WTC11 (cell line): ENCODE data around the gene CRIP1. TPM values are rescaled to one million over a fixed set of nuclear protein-coding genes. Genes with fewer than 3 reads are reported as not detected.

ENCODE experiments used
- ATAC-seq: fragments of 200-7000 bp; cut with Tn5 transposase; 2 replicates; pipeline ENCODE4 v1.10.0; 2021; ENCODE audit warnings: mild to moderate bottlenecking, moderate library complexity
- CTCF ChIA-PET: fragments of 300-600 bp; sonication (Branson Sonifier 250); formaldehyde crosslinking; loops from one replicate; lab custom pipeline; 2021; ENCODE audit warnings: antibody characterized with exemption; lab: Charles Lee
- POLR2A ChIA-PET: fragments of 350-600 bp; sonication (Branson Sonifier 250); formaldehyde crosslinking; loops from one replicate; lab custom pipeline; 2021; ENCODE audit warnings: antibody characterized with exemption; lab: Charles Lee
- DNase-seq: peaks from one replicate; pipeline ENCODE4 v3.0.0; 2021; ENCODE audit warnings: low spot score
- H3K27ac Mint-ChIP-seq: 2 replicates; pipeline ENCODE4 v1.8.0; 2021; ENCODE audit warnings: mixed read lengths
- H3K27me3 Mint-ChIP-seq: 2 replicates; pipeline ENCODE4 v1.8.0; 2021; ENCODE audit warnings: low read depth, mild to moderate bottlenecking, moderate library complexity, mixed read lengths
- H3K36me3 Mint-ChIP-seq: 2 replicates; pipeline ENCODE4 v1.8.0; 2021; ENCODE audit warnings: mixed read lengths
- H3K4me1 Mint-ChIP-seq: 2 replicates; pipeline ENCODE4 v1.8.0; 2022; ENCODE audit warnings: mixed read lengths
- H3K4me3 Mint-ChIP-seq: 2 replicates; pipeline ENCODE4 v1.8.0; 2021; ENCODE audit warnings: mild to moderate bottlenecking, moderate library complexity, mixed read lengths
- H3K9me3 Mint-ChIP-seq: 2 replicates; pipeline ENCODE4 v1.8.0; 2021; ENCODE audit warnings: mixed read lengths
- ATF3 ChIP-seq: sonication (generic); formaldehyde crosslinking; conservative IDR thresholded peaks from 2 replicates; pipeline ENCODE4 v1.8.1; 2022; ENCODE audit warnings: mild to moderate bottlenecking, missing genetic modification reagents
- ELF4 ChIP-seq: sonication (generic); formaldehyde crosslinking; IDR thresholded peaks from 2 replicates; pipeline ENCODE4 v1.8.1; 2022; ENCODE audit warnings: low read depth, mild to moderate bottlenecking, moderate library complexity, missing genetic modification reagents
- FOXK1 ChIP-seq: sonication (generic); formaldehyde crosslinking; IDR thresholded peaks from 2 replicates; pipeline ENCODE4 v1.8.0; 2022; ENCODE audit warnings: mild to moderate bottlenecking, moderate library complexity, missing genetic modification reagents
- GRHL2 ChIP-seq: fragments of 250-450 bp; sonication (Bioruptor Pico); IDR thresholded peaks from 2 replicates; pipeline ENCODE4 v1.8.0; 2022; ENCODE audit warnings: mild to moderate bottlenecking, moderate library complexity; ENCODE audit not compliant: insufficient replicate concordance, severe bottlenecking
- JAZF1 ChIP-seq: fragments of 250-450 bp; sonication (Bioruptor Pico); IDR thresholded peaks from 2 replicates; pipeline ENCODE4 v1.9.0; 2021; ENCODE audit warnings: moderate library complexity, mild to moderate bottlenecking, inconsistent platforms
- NFYB ChIP-seq: sonication (generic); formaldehyde crosslinking; conservative IDR thresholded peaks from 2 replicates; pipeline ENCODE4 v1.8.0; 2022; ENCODE audit warnings: low read depth, missing genetic modification reagents
- OVOL2 ChIP-seq: fragments of 250-450 bp; sonication (Bioruptor Pico); IDR thresholded peaks from 2 replicates; pipeline ENCODE4 v1.9.0; 2021; ENCODE audit warnings: mild to moderate bottlenecking, borderline replicate concordance
- PRDM15 ChIP-seq: sonication (generic); formaldehyde crosslinking; IDR thresholded peaks from 2 replicates; pipeline ENCODE4 v1.8.0; 2022; ENCODE audit warnings: missing genetic modification reagents
- RORB ChIP-seq: fragments of 250-450 bp; sonication (Bioruptor Pico); IDR thresholded peaks from 2 replicates; pipeline ENCODE4 v1.9.0; 2021; ENCODE audit warnings: mild to moderate bottlenecking
- TCF7 ChIP-seq: sonication (generic); formaldehyde crosslinking; IDR thresholded peaks from 2 replicates; pipeline ENCODE4 v1.8.0; 2022; ENCODE audit warnings: mild to moderate bottlenecking, low read depth, missing genetic modification reagents, moderate library complexity
- TP53 ChIP-seq: sonication (generic); formaldehyde crosslinking; IDR thresholded peaks from 2 replicates; pipeline ENCODE4 v1.8.1; 2023; ENCODE audit warnings: mild to moderate bottlenecking, missing genetic modification reagents
- ZNF232 ChIP-seq: sonication (generic); formaldehyde crosslinking; IDR thresholded peaks from 2 replicates; pipeline ENCODE4 v1.8.0; 2022; ENCODE audit warnings: mild to moderate bottlenecking, missing genetic modification reagents
- ZNF263 ChIP-seq: sonication (generic); formaldehyde crosslinking; IDR thresholded peaks from 2 replicates; pipeline ENCODE4 v1.8.1; 2022; ENCODE audit warnings: low read depth, mild to moderate bottlenecking, moderate library complexity, missing genetic modification reagents
- ZNF423 ChIP-seq: fragments of 250-450 bp; sonication (Bioruptor Pico); IDR thresholded peaks from 2 replicates; pipeline ENCODE4 v2.1.2; 2022; ENCODE audit warnings: mild to moderate bottlenecking, moderate library complexity
- ZNF671 ChIP-seq: fragments of 250-450 bp; sonication (Bioruptor Pico); IDR thresholded peaks from 2 replicates; pipeline ENCODE4 v1.8.0; 2021; ENCODE audit warnings: mild to moderate bottlenecking
- total RNA-seq: library from RNA; stranded (reverse); gene quantifications from 3 replicates; pipeline ENCODE4 v1.2.3, GENCODE V29; 2021
- TF ChIP-seq, protein P1 (sequence below): sonication (generic); formaldehyde crosslinking; IDR thresholded peaks from 2 replicates; pipeline ENCODE4 v1.8.0; 2022; ENCODE audit warnings: mild to moderate bottlenecking, missing genetic modification reagents
- TF ChIP-seq, protein P2 (sequence below): sonication (generic); formaldehyde crosslinking; IDR thresholded peaks from 2 replicates; pipeline ENCODE4 v1.8.1; 2023; ENCODE audit warnings: mild to moderate bottlenecking, missing genetic modification reagents, borderline replicate concordance
- TF ChIP-seq, protein P3 (sequence below): fragments of 250-450 bp; sonication (Bioruptor Pico); IDR thresholded peaks from 2 replicates; pipeline ENCODE4 v2.1.2; 2022; ENCODE audit warnings: mild to moderate bottlenecking, moderate library complexity
- TF ChIP-seq, protein P4 (sequence below): sonication (generic); formaldehyde crosslinking; IDR thresholded peaks from 2 replicates; pipeline ENCODE4 v1.8.0; 2022; ENCODE audit warnings: mild to moderate bottlenecking, missing genetic modification reagents

CRIP1 gene
- total RNA-seq, 1 experiment from 2014 or later: 9.0 TPM

GRCh38 chr14:105480199-105480746, 6.4 kb upstream of the CRIP1 start:
- H3K4me3 Mint-ChIP-seq: no peak overlapping the region

More at GRCh38 chr14:105480199-105480746, 6.4 kb upstream of the CRIP1 start:
- POLR2A ChIA-PET: interaction anchor here (1.4 to 1.7 kb wide), 3 partner anchors 8 to 11 kb away, joined by 3 to 10 read pairs (median 6); no protein-coding TSS in a partner anchor
- no peaks in the 10 kb centered on the region for H3K36me3 Mint-ChIP-seq
- DNase-seq: no peak
- H3K27me3 Mint-ChIP-seq: peaks cover 86% of the 10 kb centered on the region
- peaks cover 21% of the 10 kb centered on the region for H3K4me1 Mint-ChIP-seq
- no peak for ATAC-seq
- TF ChIP-seq ZNF423 (CRISPR knock-in tag) (no peak), ATF3 (CRISPR knock-in tag) (no peak), ZNF232 (no peak), OVOL2 (CRISPR knock-in tag) (no peak), NFYB (no peak), GRHL2 (CRISPR knock-in tag) (no peak), TP53 (CRISPR knock-in tag) (no peak), ZNF263 (no peak), FOXK1 (CRISPR knock-in tag) (no peak), ELF4 (CRISPR knock-in tag) (no peak), RORB (no peak), TCF7 (CRISPR knock-in tag) (no peak), PRDM15 (CRISPR knock-in tag) (no peak), JAZF1 (CRISPR knock-in tag) (no peak), ZNF671 (no peak)
- TF ChIP-seq, protein P1, sequence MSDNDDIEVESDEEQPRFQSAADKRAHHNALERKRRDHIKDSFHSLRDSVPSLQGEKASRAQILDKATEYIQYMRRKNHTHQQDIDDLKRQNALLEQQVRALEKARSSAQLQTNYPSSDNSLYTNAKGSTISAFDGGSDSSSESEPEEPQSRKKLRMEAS: no peak
- TF ChIP-seq, protein P2, sequence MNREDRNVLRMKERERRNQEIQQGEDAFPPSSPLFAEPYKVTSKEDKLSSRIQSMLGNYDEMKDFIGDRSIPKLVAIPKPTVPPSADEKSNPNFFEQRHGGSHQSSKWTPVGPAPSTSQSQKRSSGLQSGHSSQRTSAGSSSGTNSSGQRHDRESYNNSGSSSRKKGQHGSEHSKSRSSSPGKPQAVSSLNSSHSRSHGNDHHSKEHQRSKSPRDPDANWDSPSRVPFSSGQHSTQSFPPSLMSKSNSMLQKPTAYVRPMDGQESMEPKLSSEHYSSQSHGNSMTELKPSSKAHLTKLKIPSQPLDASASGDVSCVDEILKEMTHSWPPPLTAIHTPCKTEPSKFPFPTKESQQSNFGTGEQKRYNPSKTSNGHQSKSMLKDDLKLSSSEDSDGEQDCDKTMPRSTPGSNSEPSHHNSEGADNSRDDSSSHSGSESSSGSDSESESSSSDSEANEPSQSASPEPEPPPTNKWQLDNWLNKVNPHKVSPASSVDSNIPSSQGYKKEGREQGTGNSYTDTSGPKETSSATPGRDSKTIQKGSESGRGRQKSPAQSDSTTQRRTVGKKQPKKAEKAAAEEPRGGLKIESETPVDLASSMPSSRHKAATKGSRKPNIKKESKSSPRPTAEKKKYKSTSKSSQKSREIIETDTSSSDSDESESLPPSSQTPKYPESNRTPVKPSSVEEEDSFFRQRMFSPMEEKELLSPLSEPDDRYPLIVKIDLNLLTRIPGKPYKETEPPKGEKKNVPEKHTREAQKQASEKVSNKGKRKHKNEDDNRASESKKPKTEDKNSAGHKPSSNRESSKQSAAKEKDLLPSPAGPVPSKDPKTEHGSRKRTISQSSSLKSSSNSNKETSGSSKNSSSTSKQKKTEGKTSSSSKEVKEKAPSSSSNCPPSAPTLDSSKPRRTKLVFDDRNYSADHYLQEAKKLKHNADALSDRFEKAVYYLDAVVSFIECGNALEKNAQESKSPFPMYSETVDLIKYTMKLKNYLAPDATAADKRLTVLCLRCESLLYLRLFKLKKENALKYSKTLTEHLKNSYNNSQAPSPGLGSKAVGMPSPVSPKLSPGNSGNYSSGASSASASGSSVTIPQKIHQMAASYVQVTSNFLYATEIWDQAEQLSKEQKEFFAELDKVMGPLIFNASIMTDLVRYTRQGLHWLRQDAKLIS (CRISPR knock-in tag): no peak
- TF ChIP-seq, protein P3, sequence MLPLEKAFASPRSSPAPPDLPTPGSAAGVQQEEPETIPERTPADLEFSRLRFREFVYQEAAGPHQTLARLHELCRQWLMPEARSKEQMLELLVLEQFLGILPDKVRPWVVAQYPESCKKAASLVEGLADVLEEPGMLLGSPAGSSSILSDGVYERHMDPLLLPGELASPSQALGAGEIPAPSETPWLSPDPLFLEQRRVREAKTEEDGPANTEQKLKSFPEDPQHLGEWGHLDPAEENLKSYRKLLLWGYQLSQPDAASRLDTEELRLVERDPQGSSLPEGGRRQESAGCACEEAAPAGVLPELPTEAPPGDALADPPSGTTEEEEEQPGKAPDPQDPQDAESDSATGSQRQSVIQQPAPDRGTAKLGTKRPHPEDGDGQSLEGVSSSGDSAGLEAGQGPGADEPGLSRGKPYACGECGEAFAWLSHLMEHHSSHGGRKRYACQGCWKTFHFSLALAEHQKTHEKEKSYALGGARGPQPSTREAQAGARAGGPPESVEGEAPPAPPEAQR: no peak
- TF ChIP-seq, protein P4, sequence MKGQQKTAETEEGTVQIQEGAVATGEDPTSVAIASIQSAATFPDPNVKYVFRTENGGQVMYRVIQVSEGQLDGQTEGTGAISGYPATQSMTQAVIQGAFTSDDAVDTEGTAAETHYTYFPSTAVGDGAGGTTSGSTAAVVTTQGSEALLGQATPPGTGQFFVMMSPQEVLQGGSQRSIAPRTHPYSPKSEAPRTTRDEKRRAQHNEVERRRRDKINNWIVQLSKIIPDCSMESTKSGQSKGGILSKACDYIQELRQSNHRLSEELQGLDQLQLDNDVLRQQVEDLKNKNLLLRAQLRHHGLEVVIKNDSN (CRISPR knock-in tag): no peak
- TF ChIP-seq, all 79 proteins: peak for 0
- H3K9me3 Mint-ChIP-seq: no peaks in the 10 kb centered on the region
- CTCF ChIA-PET: interaction anchor here (0.6 to 5.1 kb wide), 59 partner anchors 9 to 654 kb away, joined by 3 to 116 read pairs (median 4); partner anchors contain the start of genes BRF1, CDCA4, JAG2 and NUDT14
- H3K27ac Mint-ChIP-seq: no peak overlapping the region
